Peyer's patch (tissue), 4 donors: Measurements from ENCODE around the gene TBXA2R.

Source experiments
- POLR2A ChIP-seq, 2 donors: fragments of 450-650 bp; IDR thresholded peaks; one replicate each; pipeline ENCODE4 v1.5.1; 2017; ENCODE audit warnings: antibody characterized with exemption in 2 of 2, mild to moderate bottlenecking in 2 of 2, moderate library complexity in 2 of 2
- TF ChIP-seq, protein P1 (sequence below), 6 experiments: fragments of 450-650 bp in 4 of 6; fragments of 200-600 bp in 2 of 6; sonication (generic) in 1 of 6; IDR thresholded peaks; one replicate each; pipeline ENCODE4 v1.5.1; 2017 to 2019; ENCODE audit warnings: antibody characterized with exemption in 6 of 6, mild to moderate bottlenecking in 3 of 6, moderate library complexity in 1 of 6

DNA sequence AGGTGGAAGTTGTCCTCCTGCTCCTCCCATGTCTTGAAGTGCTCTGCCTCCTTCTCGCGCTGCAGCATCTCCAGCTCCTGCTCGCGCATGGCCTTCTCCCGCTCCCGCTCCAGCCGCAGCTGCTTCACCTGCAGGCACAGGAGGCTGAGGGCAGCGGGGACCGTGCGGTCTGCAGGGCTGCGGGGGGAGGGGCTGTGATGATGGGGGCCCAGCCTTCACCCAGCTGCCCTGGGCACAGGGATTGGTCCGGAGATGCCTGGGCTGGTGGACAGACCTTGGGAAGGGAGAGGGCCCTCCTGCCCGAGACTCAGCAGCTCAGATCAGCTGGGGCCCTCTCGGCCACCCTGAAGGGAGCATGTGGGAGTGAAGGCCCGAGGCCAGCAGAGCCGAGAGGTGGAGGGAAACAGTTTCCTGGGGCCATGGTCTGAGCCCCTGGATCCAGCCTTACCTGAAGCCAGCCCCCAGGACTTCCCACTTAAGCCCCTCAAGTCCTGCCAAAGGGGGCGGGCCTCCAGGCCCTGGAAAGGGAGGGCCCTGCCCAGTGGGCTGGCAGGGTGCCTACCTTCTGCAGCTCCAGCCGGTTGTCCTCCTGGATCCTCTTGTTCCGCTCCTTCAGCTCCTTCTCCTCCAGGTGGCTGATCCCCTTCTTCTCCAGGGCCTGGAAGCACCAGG, 13.6 kb upstream of the TBXA2R start:
- TF ChIP-seq, protein P1, sequence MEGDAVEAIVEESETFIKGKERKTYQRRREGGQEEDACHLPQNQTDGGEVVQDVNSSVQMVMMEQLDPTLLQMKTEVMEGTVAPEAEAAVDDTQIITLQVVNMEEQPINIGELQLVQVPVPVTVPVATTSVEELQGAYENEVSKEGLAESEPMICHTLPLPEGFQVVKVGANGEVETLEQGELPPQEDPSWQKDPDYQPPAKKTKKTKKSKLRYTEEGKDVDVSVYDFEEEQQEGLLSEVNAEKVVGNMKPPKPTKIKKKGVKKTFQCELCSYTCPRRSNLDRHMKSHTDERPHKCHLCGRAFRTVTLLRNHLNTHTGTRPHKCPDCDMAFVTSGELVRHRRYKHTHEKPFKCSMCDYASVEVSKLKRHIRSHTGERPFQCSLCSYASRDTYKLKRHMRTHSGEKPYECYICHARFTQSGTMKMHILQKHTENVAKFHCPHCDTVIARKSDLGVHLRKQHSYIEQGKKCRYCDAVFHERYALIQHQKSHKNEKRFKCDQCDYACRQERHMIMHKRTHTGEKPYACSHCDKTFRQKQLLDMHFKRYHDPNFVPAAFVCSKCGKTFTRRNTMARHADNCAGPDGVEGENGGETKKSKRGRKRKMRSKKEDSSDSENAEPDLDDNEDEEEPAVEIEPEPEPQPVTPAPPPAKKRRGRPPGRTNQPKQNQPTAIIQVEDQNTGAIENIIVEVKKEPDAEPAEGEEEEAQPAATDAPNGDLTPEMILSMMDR (IDR thresholded peaks at IDR 0.05): no peak
- TF ChIP-seq POLR2A (IDR thresholded peaks at IDR 0.05): no peak
